Heart right ventricle (tissue), 16 donors: ENCODE results near the gene AGPAT3. TPM values are rescaled to one million over a fixed set of nuclear protein-coding genes. Genes with fewer than 3 reads are reported as not detected.

Experiments
- ATAC-seq, 8 donors: fragments of 200-7000 bp; cut with Tn5 transposase; one replicate each; pipeline ENCODE4 v1.9.1; 2020; ENCODE audit warnings: mild to moderate bottlenecking in 8 of 8, moderate library complexity in 8 of 8, moderate number of reproducible peaks in 1 of 8
- DNase-seq, 2 donors: peaks; one replicate each; pipeline ENCODE4 v3.0.0-alpha.2; 2020
- H3K27ac ChIP-seq, 10 donors: fragments of 200-600 bp; sonication (generic) in 2 of 10; one replicate each; pipeline versions ENCODE4 v1.5.0 to v1.8.0; 2020 to 2022; ENCODE audit warnings: mild to moderate bottlenecking in 3 of 10
- H3K27me3 ChIP-seq, 7 donors: fragments of 200-600 bp; one replicate each; pipeline ENCODE4 v1.8.0; 2021 to 2022; ENCODE audit warnings: mild to moderate bottlenecking in 2 of 7
- H3K36me3 ChIP-seq, 9 donors: fragments of 200-600 bp; sonication (generic) in 1 of 9; one replicate each; pipeline versions ENCODE4 v1.5.0 to v1.8.0; 2020 to 2022; ENCODE audit warnings: mild to moderate bottlenecking in 2 of 9
- H3K4me1 ChIP-seq, 9 donors: fragments of 200-600 bp; sonication (generic) in 1 of 9; one replicate each; pipeline versions ENCODE4 v1.5.0 to v1.8.0; 2020 to 2022; ENCODE audit warnings: mild to moderate bottlenecking in 4 of 9
- H3K4me3 ChIP-seq, 10 donors: fragments of 200-600 bp; sonication (generic) in 2 of 10; one replicate each; pipeline versions ENCODE4 v1.5.0 to v1.8.0; 2020 to 2022; ENCODE audit warnings: mild to moderate bottlenecking in 7 of 10, moderate library complexity in 2 of 10
- H3K9me3 ChIP-seq, 11 donors: fragments of 200-600 bp in 10 of 11; sonication (generic) in 2 of 11; one replicate each; pipeline versions ENCODE4 v1.5.0 to v1.8.0; 2013 to 2022; ENCODE audit warnings: mild to moderate bottlenecking in 2 of 11, control low read depth in 1 of 11, moderate library complexity in 1 of 11
- WGBS, 2 donors: extraction: QIAGEN DNeasy Blood & Tissue Kit; methylation state at CpG; one replicate each; pipeline ENCODE4 v1.1.7; 2013; ENCODE audit warnings: inconsistent platforms in 1 of 2; 5-methylcytosine and 5-hydroxymethylcytosine counted together
- intact Hi-C, 10 donors: fragments of 100-400 bp; cut with DNase I; formaldehyde crosslinking; loops; one replicate each; pipeline versions ENCODE4 v1.11.1 to v1.14.2; 2022
- polyA plus RNA-seq, 2 donors: library from polyadenylated mRNA; stranded (reverse); fragments of 200-250 nt; gene quantifications; one replicate each; pipeline ENCODE4 v1.2.3, GENCODE V29; 2013
- total RNA-seq, 10 donors: library from RNA; stranded (reverse); fragmentation: NEBNext Ultra II Directional in 3 of 10; extraction: Animal tissue kit (Norgen Biotek cat#: 25700) in 3 of 10; gene quantifications; one replicate each; pipeline versions ENCODE4 v1.2.1 to v1.2.4, GENCODE V29; 2021 to 2023
- TF ChIP-seq, protein P1 (sequence below), 9 donors: fragments of 200-600 bp; sonication (generic) in 2 of 9; IDR thresholded peaks; one replicate each; pipeline versions ENCODE4 v1.5.0 to v1.8.0; 2021 to 2022; ENCODE audit warnings: antibody characterized with exemption in 9 of 9, mild to moderate bottlenecking in 5 of 9, moderate library complexity in 1 of 9
- donor health status: Arrhythmogenic right ventricular cardiomyopathy.
- donor health status: ischemic (EF 13 %, LVEDD 7.1; RV severe dilation, severe dysfunction).
- donor health status: healthy with polysubstance abuse.
- donor health status: DM: no; HTN: yes; CAD: no.
- donor health status: DM: no; HTN: no; CAD: no.
- donor health status: ischemic (EF 25% LVEDD 6.9; RV normal size, moderate dysfunction).
- donor health status: ischemic (EF 25% LVEDD 5.7; RV mildly dilated, moderate dysfunction).
- donor health status: healthy.
- donor health status: DM: yes; HTN: yes; CAD: no.
- donor health status: Ischemic cardiomyopathy.
- donor health status: ischemic (EF 35%, LVEDD 5.7; RV mildly dilated, moderate dysfunction).
- donor health status: nonischemic (EF 11% LVEDD 7.7; RV severe dilation, severe dysfunction).
- donor health status: DM: yes; HTN: yes; CAD: no.
- donor health status: PGD.
- donor health status: ischemic (EF 29% LVEDD 5.4; RV normal size, mild dysfunction).
- donor health status: nonischemic (EF 23%, LVEDD 6.1; RV moderate dilation, normal function).

The AGPAT3 gene
- total and polyA plus RNA-seq, 12 donors, result 19.7 to 110 (median 65.6) TPM

DNA sequence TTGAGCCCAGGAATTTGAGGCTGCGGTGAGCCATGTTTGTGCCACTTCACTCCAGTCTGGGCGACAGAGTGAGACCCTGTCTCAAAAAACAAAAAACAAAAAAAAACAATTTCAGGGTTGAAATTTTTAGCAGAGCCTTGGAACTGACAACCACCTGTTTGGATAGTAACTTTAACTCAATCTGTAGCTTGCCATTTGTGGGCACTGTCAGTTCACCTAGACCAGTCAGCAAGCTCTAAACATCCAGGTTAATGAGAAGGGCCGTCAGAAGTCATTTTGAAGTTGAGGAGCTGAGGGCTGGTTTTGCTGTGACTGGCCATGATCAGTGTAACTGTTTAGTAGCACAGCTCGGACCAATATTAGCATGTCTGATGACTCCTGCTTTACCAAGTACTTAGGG is 155.5 kb downstream of the AGPAT3 start:
- intact Hi-C loops, result no loop called here
- WGBS, 2 donors, result 74% methylated on average over 4 of the region's 4 CpGs
- Histone ChIP-seq H3K27ac (peak overlapping the region in 8 of 10 donors; percentile 0 to 72 (median 50)), H3K4me3 (no peak overlapping the region), H3K27me3 (no peaks in the 10 kb centered on the region), H3K4me1 (peaks cover 11 to 88% (median 65%) of the 10 kb centered on the region in 9 donors), H3K36me3 (no peaks in the 10 kb centered on the region), H3K9me3 (no peaks in the 10 kb centered on the region)
- DNase-seq, result no peak
- no peak for ATAC-seq
- TF ChIP-seq, protein P1, sequence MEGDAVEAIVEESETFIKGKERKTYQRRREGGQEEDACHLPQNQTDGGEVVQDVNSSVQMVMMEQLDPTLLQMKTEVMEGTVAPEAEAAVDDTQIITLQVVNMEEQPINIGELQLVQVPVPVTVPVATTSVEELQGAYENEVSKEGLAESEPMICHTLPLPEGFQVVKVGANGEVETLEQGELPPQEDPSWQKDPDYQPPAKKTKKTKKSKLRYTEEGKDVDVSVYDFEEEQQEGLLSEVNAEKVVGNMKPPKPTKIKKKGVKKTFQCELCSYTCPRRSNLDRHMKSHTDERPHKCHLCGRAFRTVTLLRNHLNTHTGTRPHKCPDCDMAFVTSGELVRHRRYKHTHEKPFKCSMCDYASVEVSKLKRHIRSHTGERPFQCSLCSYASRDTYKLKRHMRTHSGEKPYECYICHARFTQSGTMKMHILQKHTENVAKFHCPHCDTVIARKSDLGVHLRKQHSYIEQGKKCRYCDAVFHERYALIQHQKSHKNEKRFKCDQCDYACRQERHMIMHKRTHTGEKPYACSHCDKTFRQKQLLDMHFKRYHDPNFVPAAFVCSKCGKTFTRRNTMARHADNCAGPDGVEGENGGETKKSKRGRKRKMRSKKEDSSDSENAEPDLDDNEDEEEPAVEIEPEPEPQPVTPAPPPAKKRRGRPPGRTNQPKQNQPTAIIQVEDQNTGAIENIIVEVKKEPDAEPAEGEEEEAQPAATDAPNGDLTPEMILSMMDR (IDR thresholded peaks at IDR 0.05), result no peak

DNA sequence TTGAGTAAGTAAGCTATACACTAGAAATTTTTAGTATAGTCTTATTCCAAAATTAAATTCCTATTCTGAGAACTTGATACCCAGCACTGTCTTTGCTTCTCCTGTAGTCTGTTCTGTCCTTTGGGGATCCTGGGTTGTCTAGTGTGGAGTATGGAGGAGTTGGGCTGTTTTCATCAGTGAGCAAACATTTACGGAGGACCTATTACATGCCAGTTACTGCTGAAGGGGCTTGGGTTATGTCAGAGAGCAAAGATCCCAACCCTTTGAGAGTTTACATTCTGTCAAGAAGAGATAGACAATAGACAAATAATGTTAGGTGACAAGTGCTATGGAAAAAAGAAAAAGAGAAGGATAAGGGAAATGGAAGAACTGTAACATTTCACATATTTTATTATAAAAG is 156.0 kb downstream of the AGPAT3 start:
- Histone ChIP-seq H3K4me3 (no peak overlapping the region), H3K27me3 (no peaks in the 10 kb centered on the region), H3K4me1 (peaks cover 11 to 86% (median 63%) of the 10 kb centered on the region in 9 donors), H3K27ac (peak overlapping the region in 8 of 10 donors; percentile 0 to 72 (median 52)), H3K36me3 (no peaks in the 10 kb centered on the region), H3K9me3 (no peaks in the 10 kb centered on the region)
- TF ChIP-seq, protein P1 (IDR thresholded peaks at IDR 0.05), result no peak
- ATAC-seq (no peak), DNase-seq (no peak)
- intact Hi-C loops, result no loop called here
- 30 to 51% methylated on average over 1 of the region's 1 CpG for WGBS, 2 donors

DNA sequence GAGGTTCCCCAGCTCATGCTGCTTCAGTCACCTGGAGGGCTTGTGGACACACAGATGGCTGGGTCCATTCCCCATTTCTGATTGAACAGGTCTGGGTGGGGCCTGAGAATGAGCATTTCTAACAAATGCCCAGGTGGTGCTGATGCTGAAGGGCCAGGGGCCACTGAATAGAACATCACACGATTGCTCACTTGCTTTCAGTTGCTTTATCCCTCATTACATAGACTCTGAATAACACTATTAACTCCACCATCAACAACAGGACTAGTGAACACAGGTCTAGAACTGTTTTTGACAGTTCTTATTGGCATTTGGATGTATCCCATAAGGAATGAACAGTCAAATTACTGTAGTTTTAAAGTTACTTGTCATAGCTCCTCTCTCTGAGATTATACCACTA is 159.2 kb downstream of the AGPAT3 start:
- TF ChIP-seq, protein P1 (IDR thresholded peaks at IDR 0.05), result no peak
- no peaks in the 10 kb centered on the region for H3K27me3 ChIP-seq
- peak overlapping the region in 6 of 10 donors; percentile 52 to 68 (median 64) for H3K27ac ChIP-seq
- ATAC-seq, result no peak
- intact Hi-C loops, result no loop called here
- H3K36me3 ChIP-seq, result no peaks in the 10 kb centered on the region
- H3K4me1 ChIP-seq, result peaks cover 11 to 78% (median 63%) of the 10 kb centered on the region in 9 donors
- 69 to 73% methylated on average over 1 of the region's 1 CpG for WGBS, 2 donors
- no peak for DNase-seq
- H3K4me3 ChIP-seq, result no peak overlapping the region
- no peaks in the 10 kb centered on the region for H3K9me3 ChIP-seq

DNA sequence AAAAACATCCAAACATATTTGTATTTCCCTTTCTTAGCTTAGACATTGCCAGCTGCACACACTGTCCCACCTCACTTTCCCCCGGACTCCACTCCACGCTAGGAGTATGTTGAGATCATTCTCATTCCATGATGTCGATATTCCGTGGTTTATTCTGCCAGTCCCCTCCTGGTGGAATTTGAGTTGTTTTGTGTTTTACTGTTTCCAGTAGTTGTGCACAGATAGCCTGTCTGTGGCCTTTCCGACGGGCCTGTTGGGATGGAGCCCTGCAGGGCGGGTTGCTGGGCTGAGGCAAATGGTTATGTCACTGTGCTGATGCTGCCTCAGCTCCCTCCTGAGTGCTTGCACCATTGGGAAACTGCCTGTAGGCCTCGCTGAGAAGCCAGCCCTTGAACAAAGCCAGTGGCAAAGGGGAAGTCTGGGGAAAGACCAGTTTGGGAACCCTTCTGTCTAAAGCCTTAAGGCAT is 159.9 kb downstream of the AGPAT3 start:
- no peaks in the 10 kb centered on the region for H3K36me3 ChIP-seq
- no peaks in the 10 kb centered on the region for H3K27me3 ChIP-seq
- 50 to 52% methylated on average over 8 of the region's 8 CpGs for WGBS, 2 donors
- peaks cover 11 to 71% (median 56%) of the 10 kb centered on the region in 9 donors for H3K4me1 ChIP-seq
- no peaks in the 10 kb centered on the region for H3K9me3 ChIP-seq
- peak; percentile 58 to 90 (median 76) for ATAC-seq
- intact Hi-C loops, result no loop called here
- H3K4me3 ChIP-seq, result no peak overlapping the region
- peak overlapping the region in 9 of 10 donors; percentile 31 to 68 (median 53) for H3K27ac ChIP-seq
- TF ChIP-seq, protein P1 (IDR thresholded peaks at IDR 0.05), result peak in 1 of 9 donors; percentile 5
- DNase-seq, result peak; percentile 48 to 56
